Rectal smooth muscle tissue (tissue), 1 donor: ENCODE data around the gene PKP4.

ENCODE experiments used
- H3K27ac ChIP-seq: one replicate; pipeline ENCODE4 v1.7.0; 2013; ENCODE audit warnings: low read depth, low read length, inconsistent platforms
- H3K27me3 ChIP-seq: one replicate; pipeline ENCODE4 v1.7.0; 2013; ENCODE audit warnings: low read length; ENCODE audit not compliant: control insufficient read depth, insufficient read depth
- H3K36me3 ChIP-seq: one replicate; pipeline ENCODE4 v1.7.0; 2013; ENCODE audit warnings: low read length; ENCODE audit not compliant: control insufficient read depth, insufficient read depth
- H3K4me1 ChIP-seq: one replicate; pipeline ENCODE4 v1.7.0; 2013; ENCODE audit warnings: low read length; ENCODE audit not compliant: control insufficient read depth, insufficient read depth
- H3K4me3 ChIP-seq: one replicate; pipeline ENCODE4 v1.7.0; 2013; ENCODE audit warnings: low read length
- H3K9ac ChIP-seq: one replicate; pipeline ENCODE4 v1.7.0; 2013; ENCODE audit warnings: low read length

PKP4 gene

DNA sequence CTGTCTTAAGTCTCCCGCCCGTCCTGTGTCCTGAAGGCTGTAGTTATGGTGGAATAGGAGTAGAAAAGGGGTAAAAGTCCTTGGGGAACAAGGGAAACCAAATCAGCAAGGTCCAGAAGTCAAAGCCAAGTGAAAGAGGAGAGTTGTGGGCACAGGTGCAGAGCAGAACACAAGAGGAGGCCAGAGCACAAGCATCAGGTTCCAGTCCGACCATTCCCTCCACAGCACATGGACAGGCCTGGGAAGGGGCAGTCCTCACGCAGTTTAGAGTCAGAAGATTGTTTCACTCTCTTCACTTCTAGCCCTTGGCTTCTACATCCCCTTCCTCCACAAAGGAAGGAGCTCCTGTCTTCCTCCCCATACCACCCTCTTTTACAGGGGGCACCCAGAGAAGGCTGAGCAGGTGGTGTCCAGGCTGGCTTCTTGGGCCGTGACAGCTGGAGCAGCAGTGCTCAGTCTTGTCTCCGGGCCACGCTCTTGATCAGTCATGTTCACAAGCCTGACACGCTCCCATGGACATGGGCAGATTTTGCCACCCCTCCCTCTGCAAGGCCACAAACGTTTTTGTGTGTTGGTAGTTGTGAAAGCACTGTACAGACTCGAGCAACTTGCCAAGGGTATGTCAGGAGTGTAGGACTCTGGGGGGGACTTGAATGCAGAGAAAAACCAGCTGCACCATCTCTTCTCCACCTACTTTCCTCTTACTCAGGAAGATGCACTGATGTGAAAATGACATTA is 199.9 kb downstream of the PKP4 start:
- Histone ChIP-seq H3K27me3 (no peaks in the 10 kb centered on the region), H3K27ac (no peak overlapping the region), H3K4me3 (no peak overlapping the region), H3K36me3 (peaks cover 6% of the 10 kb centered on the region), H3K4me1 (no peaks in the 10 kb centered on the region), H3K9ac (no peak overlapping the region)

DNA sequence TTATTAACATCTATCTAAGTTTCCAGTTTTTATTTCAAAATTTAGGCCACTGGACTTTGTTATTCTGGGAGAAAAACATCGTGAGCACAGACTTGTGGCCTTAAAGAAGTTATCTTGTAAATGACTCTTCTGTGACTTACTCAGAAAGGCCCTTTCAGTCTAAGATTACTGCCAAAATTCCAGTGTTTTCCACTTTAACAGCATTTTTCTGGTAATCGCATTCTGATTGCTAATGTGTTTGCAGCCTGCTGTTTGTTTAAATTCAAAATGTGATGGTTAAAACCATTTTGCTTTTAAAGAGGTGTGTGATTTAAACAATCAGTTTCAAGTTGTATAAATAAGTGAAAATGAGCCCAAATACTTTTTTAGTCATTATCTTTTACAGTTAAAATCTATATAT is 201.6 kb downstream of the PKP4 start:
- Histone ChIP-seq H3K4me3 (no peak overlapping the region), H3K9ac (no peak overlapping the region), H3K27me3 (no peaks in the 10 kb centered on the region), H3K36me3 (peaks cover 3% of the 10 kb centered on the region), H3K27ac (no peak overlapping the region), H3K4me1 (no peaks in the 10 kb centered on the region)

DNA sequence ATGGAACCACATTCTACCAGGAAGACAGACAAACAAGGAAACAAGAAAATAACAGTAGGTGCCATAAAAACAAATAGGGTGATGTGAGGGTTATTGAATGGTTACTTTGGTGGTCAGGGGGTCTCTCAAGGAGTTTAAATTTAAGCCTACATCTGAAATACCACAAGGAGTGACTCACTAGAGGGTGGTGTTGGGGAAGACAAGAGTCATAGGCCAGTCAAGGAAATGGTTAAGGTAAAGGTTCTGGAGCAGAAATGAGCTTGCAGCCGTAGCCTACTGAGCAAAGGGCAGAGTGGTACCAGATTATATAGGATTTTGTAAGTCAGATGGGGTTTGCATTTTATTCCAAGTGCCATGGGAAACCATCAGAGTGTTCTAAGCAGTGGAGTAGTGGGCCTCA is 202.7 kb downstream of the PKP4 start:
- Histone ChIP-seq H3K36me3 (peaks cover 3% of the 10 kb centered on the region), H3K27me3 (no peaks in the 10 kb centered on the region), H3K4me1 (no peaks in the 10 kb centered on the region), H3K4me3 (no peak overlapping the region), H3K27ac (no peak overlapping the region), H3K9ac (no peak overlapping the region)

DNA sequence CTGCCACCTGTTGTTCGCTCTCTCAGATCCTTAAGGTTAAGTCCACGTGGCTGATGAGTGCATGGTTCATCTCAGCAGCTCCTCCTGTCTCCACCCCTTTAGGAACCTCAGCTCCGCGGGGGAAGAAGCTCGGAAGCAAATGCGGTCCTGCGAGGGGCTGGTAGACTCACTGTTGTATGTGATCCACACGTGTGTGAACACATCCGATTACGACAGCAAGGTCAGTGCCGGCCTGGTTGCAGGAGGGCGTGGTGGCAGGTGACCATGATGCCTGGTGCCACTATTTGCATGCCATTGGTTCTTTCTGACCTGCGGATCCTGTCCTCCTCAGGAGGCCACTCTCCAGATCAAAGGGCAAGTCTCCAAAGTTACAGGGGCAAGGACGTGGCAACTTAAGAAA is 204.5 kb downstream of the PKP4 start:
- Histone ChIP-seq H3K36me3 (peaks cover 3% of the 10 kb centered on the region), H3K9ac (no peak overlapping the region), H3K4me1 (no peaks in the 10 kb centered on the region), H3K27ac (no peak overlapping the region), H3K27me3 (no peaks in the 10 kb centered on the region), H3K4me3 (no peak overlapping the region)

DNA sequence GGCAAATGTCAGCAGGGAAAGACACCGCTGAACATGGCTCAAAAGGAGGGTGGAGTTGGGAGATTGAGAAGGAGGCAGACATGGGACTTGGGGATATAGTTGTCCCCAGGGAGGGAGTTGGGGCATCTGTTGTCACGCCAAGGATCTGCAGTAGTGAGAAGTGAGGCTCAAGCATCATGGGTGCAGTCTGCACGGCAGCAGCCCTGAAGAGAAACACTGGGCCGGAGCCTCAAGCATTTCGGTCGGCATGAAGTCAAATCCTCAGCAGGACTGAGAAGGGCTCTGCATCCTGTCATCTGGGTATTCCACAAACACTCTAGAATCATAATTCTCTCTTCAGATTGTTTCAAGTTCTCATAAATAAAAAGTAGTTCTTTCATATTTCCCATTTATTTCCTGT is 205.7 kb downstream of the PKP4 start:
- H3K9ac ChIP-seq: no peak overlapping the region

DNA sequence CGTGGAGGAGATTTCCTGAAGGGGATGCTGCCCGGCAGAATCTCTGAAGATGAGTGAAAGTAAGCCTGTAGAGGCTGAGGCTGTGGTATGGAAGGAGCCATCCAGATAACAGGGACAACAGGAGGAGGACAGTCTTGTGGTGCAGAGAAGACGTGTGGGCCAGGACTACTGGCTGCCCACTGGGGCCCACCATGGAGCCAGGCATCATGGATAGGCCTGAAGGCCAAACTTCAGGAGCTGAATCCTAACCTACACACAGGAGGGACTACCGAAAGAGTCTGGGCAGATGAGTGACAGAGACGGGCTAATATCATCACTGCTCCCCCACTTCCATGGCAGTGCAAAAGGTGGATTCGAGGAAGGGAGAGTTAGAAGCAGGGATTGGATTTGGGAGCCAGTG is 207.0 kb downstream of the PKP4 start:
- Histone ChIP-seq H3K27ac (no peak overlapping the region), H3K36me3 (peaks cover 3% of the 10 kb centered on the region), H3K27me3 (no peaks in the 10 kb centered on the region), H3K4me1 (no peaks in the 10 kb centered on the region), H3K4me3 (no peak overlapping the region), H3K9ac (no peak overlapping the region)

More for the DNA sequence above, 205.7 kb downstream of the PKP4 start:
- Histone ChIP-seq H3K4me1 (no peaks in the 10 kb centered on the region), H3K27ac (no peak overlapping the region), H3K27me3 (no peaks in the 10 kb centered on the region), H3K4me3 (no peak overlapping the region), H3K36me3 (peaks cover 3% of the 10 kb centered on the region)

DNA sequence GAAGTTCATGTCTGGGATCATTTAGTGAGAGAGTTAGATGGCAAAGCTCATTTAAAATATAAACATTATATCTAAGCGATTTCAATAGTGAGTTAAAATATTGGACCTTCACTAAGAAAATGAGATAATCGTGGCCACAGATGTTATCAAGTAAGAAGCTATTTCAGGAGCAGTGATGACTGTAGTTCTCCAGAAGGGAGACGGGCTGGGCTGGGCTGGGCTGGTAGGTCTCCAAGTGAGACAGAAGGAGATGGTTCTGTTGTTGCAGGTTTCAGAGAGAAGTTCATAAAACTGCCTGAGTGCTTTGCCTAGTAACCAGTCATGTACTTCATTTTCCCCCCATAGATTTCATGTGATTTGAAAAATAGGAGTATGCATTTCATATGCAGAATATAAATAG is 208.2 kb downstream of the PKP4 start:
- Histone ChIP-seq H3K36me3 (peaks cover 3% of the 10 kb centered on the region), H3K27ac (no peak overlapping the region), H3K4me3 (no peak overlapping the region), H3K27me3 (no peaks in the 10 kb centered on the region), H3K4me1 (no peaks in the 10 kb centered on the region), H3K9ac (no peak overlapping the region)

DNA sequence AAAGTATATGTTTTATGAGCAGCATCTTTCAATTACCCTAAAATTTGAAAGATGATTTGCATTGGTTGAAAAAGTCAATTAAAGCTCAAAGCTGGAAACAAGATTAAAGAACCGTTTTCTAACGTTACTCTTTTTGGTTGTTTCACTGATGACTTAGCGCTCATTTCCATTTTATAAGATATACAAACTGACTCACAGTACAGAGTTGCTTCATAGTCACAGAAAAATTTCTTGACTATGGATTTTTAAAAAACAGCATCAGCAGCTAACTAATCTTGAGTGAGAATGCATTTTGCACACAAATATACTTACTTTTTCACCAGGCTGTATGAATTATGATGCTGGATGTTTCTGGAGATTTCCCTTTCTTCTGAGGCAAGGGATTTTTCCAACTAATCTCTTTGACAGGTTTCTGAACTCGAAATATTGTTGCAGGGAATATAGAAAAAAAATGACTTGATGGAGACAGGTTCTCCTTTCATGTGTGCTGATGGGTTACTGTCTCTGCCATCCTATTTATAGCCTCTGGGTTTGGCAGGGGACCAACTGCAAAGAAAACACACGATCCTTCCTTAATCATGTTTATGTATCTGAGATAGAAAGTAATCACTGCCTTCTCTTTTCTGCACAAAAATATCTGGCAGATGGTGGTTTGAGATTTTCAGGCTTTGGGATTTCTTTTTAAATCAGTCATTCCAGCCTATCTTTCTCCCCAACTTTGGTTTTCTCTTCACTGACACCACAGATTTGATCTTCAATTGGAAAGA is 209.0 kb downstream of the PKP4 start:
- no peaks in the 10 kb centered on the region for H3K4me1 ChIP-seq
- no peak overlapping the region for H3K4me3 ChIP-seq
- no peak overlapping the region for H3K27ac ChIP-seq
- no peaks in the 10 kb centered on the region for H3K27me3 ChIP-seq
- no peak overlapping the region for H3K9ac ChIP-seq
- H3K36me3 ChIP-seq: peaks cover 3% of the 10 kb centered on the region

DNA sequence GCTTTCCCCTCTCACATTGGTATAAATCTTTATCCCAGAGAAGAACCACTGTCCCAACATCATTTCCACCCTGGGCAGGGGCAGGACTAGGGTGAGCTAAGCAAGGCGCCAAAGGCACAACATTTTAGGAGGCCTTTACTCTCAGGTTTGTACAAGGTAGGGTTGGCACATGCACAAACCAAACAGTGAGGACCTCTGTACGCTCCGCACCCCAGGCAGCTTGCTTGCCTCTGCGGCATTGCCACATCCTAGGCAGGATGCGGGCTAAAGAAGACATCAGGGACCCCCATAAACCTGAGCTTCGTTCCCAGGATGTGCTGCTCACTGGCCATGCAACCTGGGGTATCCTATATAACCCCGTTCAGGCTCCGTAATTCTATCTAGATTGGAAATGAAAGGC is 210.2 kb downstream of the PKP4 start:
- Histone ChIP-seq H3K27me3 (no peaks in the 10 kb centered on the region), H3K36me3 (no peaks in the 10 kb centered on the region), H3K27ac (no peak overlapping the region), H3K9ac (no peak overlapping the region), H3K4me3 (no peak overlapping the region), H3K4me1 (no peaks in the 10 kb centered on the region)

DNA sequence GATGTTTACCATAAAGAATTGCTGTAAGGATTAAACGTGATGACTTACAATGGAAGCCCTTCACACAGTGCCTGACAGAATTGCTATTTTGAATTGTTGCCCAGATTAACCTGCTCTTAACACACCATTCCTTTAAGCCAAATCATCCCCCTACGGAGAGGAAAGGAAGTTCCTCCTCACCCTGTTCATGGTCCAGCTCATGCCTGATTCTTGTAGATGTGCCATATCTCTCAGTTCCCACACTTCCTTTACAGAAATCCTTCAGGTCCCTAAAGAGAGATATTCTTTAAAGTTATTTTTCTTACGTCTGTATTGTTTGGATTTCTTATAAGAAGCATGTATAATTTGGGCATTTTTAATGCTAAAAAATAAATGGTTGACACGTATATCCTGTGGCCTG is 210.8 kb downstream of the PKP4 start:
- H3K27me3 ChIP-seq: no peaks in the 10 kb centered on the region
- H3K36me3 ChIP-seq: no peaks in the 10 kb centered on the region
- H3K4me1 ChIP-seq: no peaks in the 10 kb centered on the region
- no peak overlapping the region for H3K9ac ChIP-seq
- H3K4me3 ChIP-seq: no peak overlapping the region
- no peak overlapping the region for H3K27ac ChIP-seq

DNA sequence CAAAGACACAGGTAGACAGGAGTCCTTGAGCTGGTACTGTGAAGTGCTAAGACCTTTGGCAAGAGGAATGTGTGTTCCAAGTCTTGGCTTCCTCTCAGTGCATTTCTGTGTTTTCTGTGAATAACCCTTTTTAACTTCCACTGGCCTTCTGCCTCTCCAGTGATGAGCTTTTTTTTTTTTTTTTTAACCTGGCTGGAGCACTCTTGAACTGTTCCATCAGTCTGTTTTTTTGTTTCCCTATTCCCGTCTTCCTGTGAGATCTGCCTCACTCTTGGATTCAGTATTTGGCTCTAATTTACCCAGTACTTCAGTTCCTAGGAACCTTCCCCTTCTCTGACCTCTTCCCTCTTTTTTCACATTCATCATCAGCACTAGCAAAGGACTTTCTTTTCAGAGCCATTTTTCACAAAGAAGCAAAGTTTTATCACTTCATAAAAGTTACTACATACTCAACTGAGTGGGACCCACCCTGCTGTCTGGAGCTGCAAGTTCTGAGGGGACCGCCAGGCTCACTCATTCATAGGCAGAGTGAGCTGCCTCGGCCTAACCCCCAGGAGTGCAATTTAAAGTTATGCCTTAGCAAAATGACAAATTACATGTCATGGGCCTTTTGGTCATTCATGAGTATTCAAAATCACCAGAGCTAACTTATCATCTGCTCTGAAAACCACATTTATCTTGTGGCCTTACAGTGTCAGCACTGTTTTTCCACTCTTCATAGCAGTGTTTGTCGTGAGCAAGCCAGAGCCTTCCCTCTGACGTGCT is 211.4 kb downstream of the PKP4 start:
- no peaks in the 10 kb centered on the region for H3K36me3 ChIP-seq
- H3K9ac ChIP-seq: no peak overlapping the region
- H3K27ac ChIP-seq: no peak overlapping the region
- no peak overlapping the region for H3K4me3 ChIP-seq
- H3K4me1 ChIP-seq: no peaks in the 10 kb centered on the region
- H3K27me3 ChIP-seq: no peaks in the 10 kb centered on the region

DNA sequence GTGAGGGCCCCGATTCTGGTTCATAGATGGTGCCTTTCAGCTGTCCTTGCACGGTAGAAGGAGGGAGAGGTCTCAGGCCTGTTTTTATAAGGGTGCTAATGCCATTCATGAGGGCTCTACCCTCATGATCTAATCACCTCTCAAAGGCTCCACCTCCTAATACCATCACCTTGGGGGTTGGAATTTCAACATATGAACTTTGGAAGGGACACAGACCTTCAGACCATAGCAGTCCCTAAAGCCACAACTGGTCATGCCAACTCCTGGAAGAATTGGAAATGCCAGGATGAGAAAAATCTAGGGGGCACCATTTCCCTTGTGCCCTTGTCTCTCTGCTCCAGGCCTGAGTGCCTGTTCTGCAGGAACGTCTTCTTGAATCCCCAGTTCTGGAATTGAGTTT is 213.5 kb downstream of the PKP4 start:
- H3K9ac ChIP-seq: no peak overlapping the region
- no peak overlapping the region for H3K27ac ChIP-seq
- no peaks in the 10 kb centered on the region for H3K4me1 ChIP-seq
- H3K27me3 ChIP-seq: no peaks in the 10 kb centered on the region
- H3K4me3 ChIP-seq: no peak overlapping the region
- H3K36me3 ChIP-seq: peaks cover 5% of the 10 kb centered on the region
